ENCODE measurements around the gene MATN4. TPM values are rescaled to one million over a fixed set of nuclear protein-coding genes. Genes with fewer than 3 reads are reported as not detected.
A peak's percentile ranks its signal among the peaks of the same experiment; 100 is the strongest.

The MATN4 gene
- total RNA-seq, 2 donors from 2014 or later = not detected

DNA sequence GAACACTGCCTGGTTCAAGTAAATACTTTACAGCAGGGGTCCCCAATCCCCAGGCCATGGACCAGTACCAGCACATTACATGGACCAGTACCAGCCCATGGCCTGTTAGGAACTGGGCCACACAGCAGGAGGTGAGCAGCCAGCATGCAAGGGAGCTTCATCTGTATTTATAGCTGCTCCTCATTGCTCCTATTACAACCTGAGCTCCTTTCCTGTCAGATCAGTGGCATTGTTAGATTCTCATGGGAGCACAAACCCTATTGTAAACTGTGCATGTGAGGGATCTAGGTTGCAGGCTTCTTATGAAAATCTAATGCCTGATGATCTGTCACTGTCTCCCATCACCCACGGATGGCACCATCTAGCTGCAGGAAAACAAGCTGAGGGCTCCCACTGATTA is 13.4 kb downstream of the MATN4 start:
- no peaks in the 10 kb centered on the region for H3K9me3 ChIP-seq
- no peak overlapping the region for H3K27ac ChIP-seq
- H3K36me3 ChIP-seq = no peaks in the 10 kb centered on the region
- no peak for DNase-seq (ENCODE audit: low spot score)
- H3K27me3 ChIP-seq = no peaks in the 10 kb centered on the region
- TF ChIP-seq, protein P1, sequence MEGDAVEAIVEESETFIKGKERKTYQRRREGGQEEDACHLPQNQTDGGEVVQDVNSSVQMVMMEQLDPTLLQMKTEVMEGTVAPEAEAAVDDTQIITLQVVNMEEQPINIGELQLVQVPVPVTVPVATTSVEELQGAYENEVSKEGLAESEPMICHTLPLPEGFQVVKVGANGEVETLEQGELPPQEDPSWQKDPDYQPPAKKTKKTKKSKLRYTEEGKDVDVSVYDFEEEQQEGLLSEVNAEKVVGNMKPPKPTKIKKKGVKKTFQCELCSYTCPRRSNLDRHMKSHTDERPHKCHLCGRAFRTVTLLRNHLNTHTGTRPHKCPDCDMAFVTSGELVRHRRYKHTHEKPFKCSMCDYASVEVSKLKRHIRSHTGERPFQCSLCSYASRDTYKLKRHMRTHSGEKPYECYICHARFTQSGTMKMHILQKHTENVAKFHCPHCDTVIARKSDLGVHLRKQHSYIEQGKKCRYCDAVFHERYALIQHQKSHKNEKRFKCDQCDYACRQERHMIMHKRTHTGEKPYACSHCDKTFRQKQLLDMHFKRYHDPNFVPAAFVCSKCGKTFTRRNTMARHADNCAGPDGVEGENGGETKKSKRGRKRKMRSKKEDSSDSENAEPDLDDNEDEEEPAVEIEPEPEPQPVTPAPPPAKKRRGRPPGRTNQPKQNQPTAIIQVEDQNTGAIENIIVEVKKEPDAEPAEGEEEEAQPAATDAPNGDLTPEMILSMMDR (IDR thresholded peaks at IDR 0.05) = no peak
- H3K4me3 ChIP-seq = no peak overlapping the region
- H3K4me1 ChIP-seq = peaks cover 0 to 12% of the 10 kb centered on the region in 2 donors

DNA sequence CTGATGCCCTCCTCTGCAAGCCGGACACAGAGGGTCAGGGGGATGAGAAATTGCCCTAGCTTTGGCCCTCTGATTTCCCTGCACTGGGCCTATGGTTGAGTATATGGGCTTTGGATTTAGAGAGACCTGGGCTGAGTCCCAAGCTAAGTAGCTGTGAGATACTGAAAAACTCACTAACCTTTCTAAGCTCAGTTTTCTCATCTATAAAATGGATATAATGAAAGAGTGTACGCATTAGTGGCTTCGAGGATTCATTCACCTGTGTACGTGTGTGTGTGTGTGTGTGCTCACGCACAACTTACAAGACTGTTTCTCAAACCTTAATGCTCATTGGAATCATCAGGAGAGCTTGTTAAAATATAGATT is 14.1 kb downstream of the MATN4 start:
- Histone ChIP-seq H3K9me3 (no peaks in the 10 kb centered on the region), H3K27ac (no peak overlapping the region), H3K36me3 (no peaks in the 10 kb centered on the region), H3K27me3 (no peaks in the 10 kb centered on the region), H3K4me1 (peaks cover 0 to 12% of the 10 kb centered on the region in 2 donors), H3K4me3 (peak overlapping the region in 1 of 2 donors; percentile 60)
- TF ChIP-seq, protein P1 (IDR thresholded peaks at IDR 0.05) = no peak
- DNase-seq (ENCODE audit: low spot score) = no peak

DNA sequence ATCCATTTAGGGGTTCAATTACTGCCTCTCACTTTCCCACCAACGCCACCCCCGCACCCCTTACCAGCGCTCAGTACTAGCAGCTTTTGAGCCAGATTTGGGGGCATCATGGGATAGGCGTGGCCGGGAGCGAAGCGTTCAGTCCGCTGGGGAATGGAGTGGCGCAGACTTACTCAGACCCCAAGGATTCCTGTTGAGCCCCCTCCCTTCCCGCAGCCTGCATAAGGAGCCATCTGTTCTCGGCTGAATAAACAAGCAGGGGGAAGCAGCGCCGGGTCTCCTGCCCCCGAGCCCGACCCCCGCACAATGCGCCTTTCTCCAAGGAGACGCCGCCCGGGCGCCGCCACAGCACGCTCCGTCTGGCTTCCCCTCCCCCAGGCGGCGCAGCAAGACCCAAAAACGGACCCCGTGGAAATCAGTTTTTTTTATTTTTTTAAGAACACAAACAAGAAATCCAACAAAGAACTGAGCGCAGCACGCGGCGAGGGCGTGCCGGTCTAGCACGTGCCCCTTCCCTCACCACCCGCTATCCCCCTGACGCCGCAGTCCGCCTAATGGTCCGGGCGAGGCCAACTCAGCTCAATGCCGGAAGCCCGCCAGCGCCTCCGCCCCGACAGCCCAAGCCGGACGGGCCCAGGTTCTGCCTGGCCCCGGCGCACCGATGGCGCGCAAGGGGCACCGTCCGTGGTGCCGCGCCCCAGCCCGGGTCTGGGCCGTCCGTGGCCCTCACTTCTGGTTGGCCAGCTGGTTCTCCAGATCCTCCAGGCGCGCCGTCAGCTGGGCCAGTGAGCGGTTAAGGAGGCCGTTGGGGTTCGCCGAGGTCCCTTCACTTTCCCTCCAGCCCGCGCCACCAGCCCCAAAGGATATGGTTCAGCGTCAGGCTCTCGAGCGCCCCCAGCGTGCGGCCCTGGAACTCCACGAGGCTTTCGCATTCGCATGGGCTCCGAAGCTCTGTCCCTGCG is 14.8 kb downstream of the MATN4 start:
- Histone ChIP-seq H3K27me3 (no peaks in the 10 kb centered on the region), H3K4me1 (peaks cover 0 to 12% of the 10 kb centered on the region in 2 donors), H3K4me3 (peak overlapping the region; percentile 31 to 60), H3K27ac (no peak overlapping the region), H3K36me3 (no peaks in the 10 kb centered on the region), H3K9me3 (no peaks in the 10 kb centered on the region)
- TF ChIP-seq, protein P1 (IDR thresholded peaks at IDR 0.05) = peak; percentile 94 to 97
- peak; percentile 81 for DNase-seq (ENCODE audit: low spot score)

DNA sequence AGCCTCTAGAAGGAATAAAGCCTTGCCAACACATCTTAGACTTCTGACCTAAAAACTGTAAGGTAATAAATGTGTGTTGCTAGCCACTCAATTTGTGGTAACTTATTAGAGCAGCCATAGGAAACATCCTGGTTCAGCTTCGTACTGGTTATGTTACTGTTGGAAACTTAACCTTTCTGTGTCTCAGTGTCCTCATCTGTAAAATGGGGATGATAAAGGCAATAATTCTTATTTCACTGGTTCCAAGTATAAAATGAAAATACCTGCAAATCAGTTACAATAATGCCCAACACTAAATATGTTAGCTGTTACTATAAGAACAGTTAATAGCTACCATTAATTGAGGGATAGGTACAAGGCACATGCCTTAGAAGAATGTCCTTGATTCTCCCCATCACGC is 15.8 kb downstream of the MATN4 start:
- no peak overlapping the region for H3K4me3 ChIP-seq
- TF ChIP-seq, protein P1 (IDR thresholded peaks at IDR 0.05) = no peak
- H3K27ac ChIP-seq = no peak overlapping the region
- H3K4me1 ChIP-seq = peaks cover 0 to 12% of the 10 kb centered on the region in 2 donors
- H3K9me3 ChIP-seq = no peaks in the 10 kb centered on the region
- no peak for DNase-seq (ENCODE audit: low spot score)
- H3K36me3 ChIP-seq = no peaks in the 10 kb centered on the region
- H3K27me3 ChIP-seq = no peaks in the 10 kb centered on the region

DNA sequence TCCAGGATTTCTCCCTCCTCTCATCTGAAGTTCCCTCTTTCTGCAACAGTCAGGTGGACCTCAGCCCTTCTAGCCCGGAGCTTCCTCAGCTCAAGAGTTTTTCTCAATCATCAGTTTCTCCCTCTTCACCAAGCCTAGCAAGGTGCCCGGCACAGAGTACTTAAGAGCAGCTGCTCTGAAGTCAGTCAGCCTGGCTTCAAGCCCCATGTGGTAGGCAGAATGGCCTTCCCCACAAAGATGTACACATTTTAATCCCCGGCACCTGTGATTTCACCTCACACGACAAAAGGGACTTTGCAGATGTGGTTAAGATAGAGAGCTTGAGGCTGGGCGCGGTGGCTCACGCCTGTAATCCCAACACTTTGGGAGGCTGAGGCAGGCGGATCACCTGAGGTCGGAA is 16.6 kb downstream of the MATN4 start:
- no peak overlapping the region for H3K4me3 ChIP-seq
- H3K27ac ChIP-seq = no peak overlapping the region
- DNase-seq (ENCODE audit: low spot score) = no peak
- peaks cover 0 to 12% of the 10 kb centered on the region in 2 donors for H3K4me1 ChIP-seq
- H3K9me3 ChIP-seq = no peaks in the 10 kb centered on the region
- TF ChIP-seq, protein P1 (IDR thresholded peaks at IDR 0.05) = no peak
- H3K27me3 ChIP-seq = no peaks in the 10 kb centered on the region
- no peaks in the 10 kb centered on the region for H3K36me3 ChIP-seq
